ENCODE data around the gene SMIM38.
"Not testable (repeated sequence)": the region's sequence is repeated elsewhere in the genome, so short reads cannot be mapped to it uniquely, and the experiment has no call there.

GRCh38 chr11:69149338-69150045, 6.2 kb upstream of the SMIM38 start:
- not testable (repeated sequence) for TF ChIP-seq CTCF (IDR thresholded peaks at IDR 0.05; ENCODE audit: low read depth, low read length, missing input control); JUND (IDR thresholded peaks at IDR 0.05); GABPA (IDR thresholded peaks at IDR 0.05 in 1 of 2, conservative IDR thresholded peaks at IDR 0.05 in 1 of 2); RAD21 (IDR thresholded peaks at IDR 0.05); REST (IDR thresholded peaks at IDR 0.05); EGR1 (IDR thresholded peaks at IDR 0.05; ENCODE audit: low read depth in 2 of 2); YY1 (IDR thresholded peaks at IDR 0.05); SP1 (IDR thresholded peaks at IDR 0.05); HNF4G (IDR thresholded peaks at IDR 0.05); MAX (IDR thresholded peaks at IDR 0.05); TAF1 (conservative IDR thresholded peaks at IDR 0.05); ZBTB33 (IDR thresholded peaks at IDR 0.05); RXRA (IDR thresholded peaks at IDR 0.05); FOXA1 (IDR thresholded peaks at IDR 0.05)
